GM21515 (cell line): Measurements from ENCODE around the gene COX7C.
"Not testable (repeated sequence)": the region's sequence is repeated elsewhere in the genome, so short reads cannot be mapped to it uniquely, and the experiment has no call there.

ENCODE experiments used
- ATAC-seq: cut with Tn5 transposase; IDR thresholded peaks from one replicate; pipeline ENCODE4 v1.9.1; 2021; ENCODE audit not compliant: unreplicated experiment

Gene COX7C, protein sequence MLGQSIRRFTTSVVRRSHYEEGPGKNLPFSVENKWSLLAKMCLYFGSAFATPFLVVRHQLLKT

GRCh38 chr5:86617756-86618576 lies at the start of gene COX7C:
COX7C (plus strand) TSS chr5:86617941; CDS start chr5:86618056, 115 bp downstream.
- peak; percentile 99 for ATAC-seq

DNA sequence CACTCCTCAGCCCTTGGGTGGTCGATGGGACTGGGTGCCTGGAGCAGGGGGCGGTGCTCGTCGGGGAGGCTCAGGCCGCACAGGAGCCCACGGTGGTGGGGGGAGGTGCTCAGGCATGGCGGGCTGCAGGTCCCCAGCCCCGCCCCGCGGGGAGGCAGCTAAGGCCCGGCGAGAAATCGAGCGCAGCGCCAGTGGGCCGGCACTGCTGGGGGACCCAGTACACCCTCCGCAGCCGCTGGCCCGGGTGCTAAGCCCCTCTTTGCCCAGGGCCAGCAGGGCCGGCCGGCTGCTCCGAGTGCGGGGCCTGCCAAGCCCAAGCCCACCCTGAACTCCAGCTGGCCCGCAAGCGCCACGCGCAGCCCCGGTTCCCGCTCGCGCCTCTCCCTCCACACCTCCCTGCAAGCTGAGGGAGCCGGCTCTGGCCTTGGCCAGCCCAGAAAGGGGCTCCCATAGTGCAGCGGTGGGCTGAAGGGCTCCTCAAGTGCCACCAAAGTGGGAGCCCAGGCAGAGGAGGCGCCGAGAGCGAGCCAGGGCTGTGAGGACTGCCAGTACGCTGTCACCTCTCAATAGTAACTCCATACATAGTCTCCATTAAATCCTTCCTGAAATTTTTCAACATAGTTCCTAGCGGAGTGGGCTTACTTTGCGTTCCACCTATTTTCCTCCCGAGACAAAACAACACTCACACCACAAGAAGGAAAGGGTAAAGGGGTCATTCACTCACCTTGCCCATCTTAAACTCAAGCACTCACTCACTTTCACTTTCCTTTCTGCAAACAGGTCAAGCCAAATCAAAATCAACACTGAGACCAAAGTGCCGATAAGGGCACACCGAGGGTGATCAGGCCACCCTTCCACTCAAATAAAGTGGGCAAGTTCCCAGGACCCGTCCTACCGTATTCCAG lies 48.0 kb upstream of the COX7C start:
- not testable (repeated sequence) for ATAC-seq

GRCh38 chr5:86570427-86571083 lies 47.2 kb upstream of the COX7C start:
- no peak for ATAC-seq

- not testable (repeated sequence) for ATAC-seq
Measured at GRCh38 chr5:86571109-86571508, 46.6 kb upstream of the COX7C start.

DNA sequence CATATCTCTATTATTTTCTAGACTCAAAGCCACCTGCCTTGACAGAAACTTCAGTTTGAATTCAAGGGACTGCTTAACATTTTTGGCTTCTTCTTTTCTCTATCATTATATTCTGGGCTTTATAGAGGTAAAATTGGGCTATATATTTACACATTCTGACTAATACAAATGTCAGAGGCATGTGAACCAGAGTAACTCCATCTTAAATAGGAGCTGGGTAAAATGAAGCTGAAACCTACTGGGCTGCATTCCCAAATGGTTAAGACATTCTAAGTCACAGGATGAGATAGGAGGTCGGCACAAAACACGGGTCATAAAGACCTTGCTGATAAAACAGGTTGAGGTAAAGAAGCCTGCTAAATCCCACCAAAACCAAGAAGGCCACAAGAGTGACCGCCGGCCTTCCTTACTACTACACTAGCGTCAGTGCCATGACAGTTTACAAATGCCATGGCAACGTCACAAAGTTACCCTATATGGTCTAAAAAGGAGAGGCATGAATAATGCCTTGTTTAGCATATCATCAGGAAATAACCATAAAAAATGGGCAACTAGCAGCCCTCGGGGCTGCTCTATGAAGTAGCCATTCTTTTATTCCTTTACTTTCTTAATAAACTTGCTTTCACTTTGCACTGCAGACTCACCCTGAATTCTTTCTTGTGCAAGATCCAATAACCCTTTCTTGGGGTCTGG lies 44.8 kb upstream of the COX7C start:
- ATAC-seq, result no peak

DNA sequence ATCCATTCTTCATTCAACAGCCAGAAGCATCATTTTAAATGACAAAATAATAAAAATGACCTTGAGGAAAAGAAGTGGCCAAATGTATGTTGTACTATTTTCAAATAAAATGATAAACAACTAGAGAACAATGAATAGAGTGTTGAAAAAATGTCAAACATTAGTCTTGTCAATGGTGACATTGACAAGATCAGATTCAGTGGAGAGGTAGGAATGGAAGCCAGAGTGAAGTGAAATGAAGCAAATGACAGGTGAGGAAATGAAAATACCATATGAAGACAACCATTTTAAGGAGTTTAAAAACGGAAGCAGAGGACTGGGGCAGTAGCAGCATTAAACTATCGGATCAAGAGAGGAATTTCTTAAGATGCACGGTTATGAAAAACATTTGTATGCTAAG lies 38.2 kb upstream of the COX7C start:
- ATAC-seq, result no peak

GRCh38 chr5:86596476-86596875 lies 21.3 kb upstream of the COX7C start:
- no peak for ATAC-seq

DNA sequence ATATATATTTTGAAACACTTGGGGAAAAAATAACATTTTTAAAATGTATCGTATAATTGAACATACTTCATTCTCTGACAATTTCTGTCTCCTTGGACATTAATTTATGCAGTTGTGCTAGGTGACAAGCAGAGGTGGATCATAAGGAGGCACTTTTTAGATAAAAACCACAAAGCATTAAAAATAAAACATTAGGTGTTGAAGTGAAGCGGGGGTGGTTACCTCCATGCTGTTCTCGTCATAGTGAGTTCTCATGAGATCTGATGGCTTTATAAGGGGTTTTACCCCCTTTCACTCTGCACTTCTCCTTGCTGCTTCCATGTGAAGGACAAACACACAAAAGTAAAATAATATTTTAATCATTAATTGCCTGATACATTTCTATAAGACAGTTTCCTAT lies 11.9 kb upstream of the COX7C start:
- ATAC-seq, result no peak

GRCh38 chr5:86613455-86613854 lies 4.3 kb upstream of the COX7C start:
- ATAC-seq, result no peak

DNA sequence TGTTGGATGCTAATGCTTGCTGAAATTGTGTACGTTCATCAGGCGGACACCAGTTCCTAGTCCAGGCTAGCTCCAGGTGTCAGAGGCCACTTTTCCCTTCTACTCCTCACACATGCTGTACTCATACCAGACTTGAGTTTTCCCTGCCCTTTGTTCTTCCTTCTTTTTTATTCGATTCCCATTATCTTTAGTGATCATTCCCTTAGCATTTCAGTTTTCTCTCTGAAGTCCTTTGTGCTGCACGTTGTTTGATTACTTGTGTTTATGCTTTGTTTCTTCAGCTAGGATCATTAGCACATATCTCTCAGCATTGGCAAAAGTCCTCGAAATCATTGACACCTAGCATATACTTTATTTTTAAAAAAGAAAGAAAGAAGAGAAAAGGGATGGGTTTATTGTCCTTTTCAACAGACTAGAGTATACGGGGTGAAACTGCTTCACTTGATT lies 409 bp upstream of the COX7C start:
- no peak for ATAC-seq

DNA sequence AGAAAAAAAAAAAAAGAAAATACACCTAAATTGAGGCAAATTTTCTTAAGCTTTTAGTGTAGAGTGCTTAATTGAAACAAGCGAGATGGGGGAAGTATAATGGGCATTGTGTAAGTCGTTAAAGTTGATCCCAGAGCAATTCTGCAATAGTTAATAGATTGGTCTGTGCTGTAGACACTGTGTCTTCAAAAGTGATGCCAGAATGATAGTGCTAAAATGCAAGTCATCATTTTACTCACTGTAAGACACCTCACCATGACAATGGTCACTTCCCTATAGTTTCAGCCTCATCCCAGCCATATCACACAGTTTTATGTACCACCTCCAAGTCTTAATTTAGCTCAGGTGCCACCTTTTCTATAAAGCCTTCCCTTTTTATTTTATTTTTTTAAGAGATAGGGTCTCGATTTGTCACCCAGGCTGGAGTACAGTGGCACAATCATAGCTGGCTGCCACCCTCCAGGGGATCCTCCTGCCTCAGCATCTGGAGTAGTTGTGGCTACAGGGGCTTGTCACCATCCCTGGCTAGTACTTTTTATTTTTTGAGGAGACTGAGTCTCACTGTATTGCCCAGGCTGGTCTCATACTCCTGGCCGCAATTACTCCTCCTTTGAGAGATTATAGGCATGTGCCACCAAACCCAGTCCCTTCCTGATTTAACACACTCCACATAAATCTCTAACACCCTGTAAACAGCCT lies 6.2 kb downstream of the COX7C start:
- ATAC-seq, result no peak

DNA sequence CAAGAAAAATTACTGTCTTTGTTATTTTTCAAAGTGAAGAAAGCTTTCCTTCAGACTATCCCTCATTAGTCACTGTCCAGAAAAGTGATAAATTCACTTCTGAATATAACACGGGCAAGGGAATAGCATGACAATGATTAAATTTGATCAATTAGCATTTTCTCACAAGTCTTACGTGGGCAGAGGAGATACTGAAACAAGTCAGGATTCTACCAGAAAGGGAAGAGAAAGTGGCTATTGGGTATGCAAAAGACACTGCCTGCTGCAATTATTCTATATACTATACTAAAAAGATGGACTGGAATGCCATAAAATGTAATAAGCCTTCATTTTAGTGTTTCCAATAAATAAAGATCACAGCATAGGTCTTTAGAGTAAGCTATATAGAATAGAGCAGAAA lies 7.4 kb downstream of the COX7C start:
- no peak for ATAC-seq

DNA sequence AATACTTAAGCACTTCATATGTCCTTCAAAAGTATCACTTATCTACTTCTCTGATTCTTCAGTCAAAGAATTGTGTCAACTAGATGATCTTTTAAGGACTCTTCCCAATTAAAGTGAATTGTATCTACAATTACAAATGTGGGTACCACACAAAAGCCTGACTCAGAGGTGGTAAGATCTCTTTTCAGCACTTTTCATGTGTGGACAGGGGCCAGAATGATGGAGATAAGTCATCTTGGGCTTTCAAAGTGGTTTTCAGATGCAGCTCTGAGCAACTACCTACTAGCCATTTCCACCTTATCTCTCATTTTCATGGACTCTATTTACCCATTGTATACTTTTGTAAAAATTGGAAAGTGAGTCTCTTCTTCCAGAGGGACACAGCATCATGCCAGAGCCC lies 8.4 kb downstream of the COX7C start:
- no peak for ATAC-seq

DNA sequence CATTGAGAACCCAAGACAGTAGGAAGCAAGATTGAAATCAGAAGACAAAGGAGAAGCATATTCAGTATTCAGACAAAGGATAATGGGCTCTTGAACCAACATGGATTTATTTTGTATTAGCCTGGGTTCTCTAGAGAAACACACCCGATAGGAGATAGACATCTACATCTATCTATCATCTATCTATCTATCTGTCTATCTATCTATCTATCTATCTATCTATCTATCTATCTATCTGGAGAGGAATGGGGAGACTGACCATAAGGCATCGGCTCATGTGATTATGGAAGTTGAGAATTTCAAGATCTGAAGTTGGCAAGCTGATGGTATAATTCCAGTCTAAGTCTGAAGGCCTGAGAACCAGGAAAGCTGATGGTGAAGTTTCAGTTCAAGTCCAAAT lies 13.4 kb downstream of the COX7C start:
- ATAC-seq, result no peak

DNA sequence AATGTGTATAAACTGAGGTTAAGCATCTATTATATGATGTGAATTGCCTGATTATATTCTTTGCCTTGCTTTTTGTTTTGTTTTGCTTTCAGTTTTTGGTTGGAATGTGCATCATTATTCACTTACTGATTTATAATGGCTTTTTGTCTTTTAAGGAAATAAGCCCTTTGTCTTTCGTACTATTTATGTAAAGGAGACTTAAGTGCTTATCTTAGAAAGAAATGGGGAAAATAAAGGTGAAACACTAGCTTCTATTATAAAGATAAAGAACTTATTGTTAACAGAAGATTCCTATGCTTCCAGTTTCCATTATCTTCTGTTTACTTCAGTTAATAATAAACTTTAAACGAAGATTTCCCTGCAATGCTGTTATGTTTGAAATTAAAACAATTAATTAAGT lies 23.3 kb downstream of the COX7C start:
- no peak for ATAC-seq

- ATAC-seq, result no peak
Measured at GRCh38 chr5:86644843-86645242, 27.1 kb downstream of the COX7C start.

- no peak for ATAC-seq
Measured at GRCh38 chr5:86645885-86646284, 28.1 kb downstream of the COX7C start.

DNA sequence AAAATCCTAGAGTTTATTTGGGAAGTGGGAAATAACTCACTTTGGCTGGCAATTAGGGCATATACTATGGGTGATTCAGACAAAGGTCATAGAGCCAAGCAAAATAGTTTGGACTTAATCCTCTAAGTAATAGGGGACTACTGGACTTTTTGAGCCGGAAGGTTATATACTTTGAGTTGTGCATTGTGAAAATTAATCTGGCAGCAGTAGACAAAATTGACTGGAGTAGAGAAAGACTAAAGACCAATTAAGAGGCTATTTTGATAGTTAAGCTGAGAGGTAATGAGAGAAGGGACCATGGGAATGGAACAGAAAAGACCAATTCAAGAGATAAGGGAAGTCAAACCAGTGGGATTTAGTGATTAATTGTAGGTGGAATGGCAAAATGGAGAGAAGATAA lies 28.9 kb downstream of the COX7C start:
- no peak for ATAC-seq

- ATAC-seq, result no peak
Measured at GRCh38 chr5:86649832-86650505, 32.2 kb downstream of the COX7C start.

GRCh38 chr5:86660771-86661170 lies 43.0 kb downstream of the COX7C start:
- ATAC-seq, result not testable (repeated sequence)
